HL-60 (cell line): ENCODE measurements around the gene PTPN7.

ENCODE experiments used
- DNase-seq, 2 experiments: peaks; one replicate each; pipeline ENCODE4 v3.0.0-alpha.2; 2010 to 2020; ENCODE audit warnings: low read depth in 1 of 2, low spot score in 1 of 2
- H3K27ac ChIP-seq: fragments of 250-450 bp; sonication (Bioruptor Pico); replicated peaks from 2 replicates; pipeline ENCODE4 v1.5.1; 2020; ENCODE audit warnings: mild to moderate bottlenecking, moderate library complexity
- H3K27me3 ChIP-seq: fragments of 250-450 bp; sonication (Bioruptor Pico); 2 replicates; pipeline ENCODE4 v1.5.1; 2021; ENCODE audit warnings: mild to moderate bottlenecking, moderate library complexity; ENCODE audit not compliant: insufficient read depth, poor library complexity, severe bottlenecking
- H3K4me3 ChIP-seq: replicated peaks from 2 replicates; pipeline ENCODE4 v1.5.1; 2011; ENCODE audit warnings: mild to moderate bottlenecking, control low read depth, low read length; ENCODE audit not compliant: insufficient read depth
- CTCF ChIP-seq: IDR thresholded peaks from one replicate; pipeline ENCODE4 v1.5.1; 2011; ENCODE audit warnings: low read length, control low read depth, inconsistent platforms; ENCODE audit not compliant: insufficient read depth
- GABPA ChIP-seq: IDR thresholded peaks from 2 replicates; pipeline ENCODE4 v1.6.1; 2012; ENCODE audit warnings: low read depth
- POLR2AphosphoS5 ChIP-seq: IDR thresholded peaks from 2 replicates; pipeline ENCODE4 v1.6.1; 2012; ENCODE audit warnings: low read depth
- REST ChIP-seq: IDR thresholded peaks from 2 replicates; pipeline ENCODE4 v1.6.1; 2012; ENCODE audit warnings: low read depth; ENCODE audit not compliant: insufficient replicate concordance
- SPI1 ChIP-seq: IDR thresholded peaks from 2 replicates; pipeline ENCODE4 v1.6.1; 2012; ENCODE audit warnings: low read depth, mild to moderate bottlenecking, borderline replicate concordance
- long read RNA-seq: library from polyadenylated mRNA; unstranded; transcript quantifications from one replicate; pipeline ENCODE4 v2.0.0, GENCODE V29; 2020

The PTPN7 gene
- long read RNA-seq, transcript PTPN7-201 (10 exons, 3,765 nt), result major isoform, 73 of 222 reads
- long read RNA-seq, transcript PTPN7-217 (11 exons, 2,689 nt), result minor isoform, 7 of 222 reads
- long read RNA-seq, transcript PTPN7-202 (9 exons, 3,265 nt), result minor isoform, 34 of 222 reads
- long read RNA-seq, partial matches to known transcripts, result 13 of 222 reads
- long read RNA-seq, other reads (novel, unspliced or antisense), result 88 of 222 reads

DNA sequence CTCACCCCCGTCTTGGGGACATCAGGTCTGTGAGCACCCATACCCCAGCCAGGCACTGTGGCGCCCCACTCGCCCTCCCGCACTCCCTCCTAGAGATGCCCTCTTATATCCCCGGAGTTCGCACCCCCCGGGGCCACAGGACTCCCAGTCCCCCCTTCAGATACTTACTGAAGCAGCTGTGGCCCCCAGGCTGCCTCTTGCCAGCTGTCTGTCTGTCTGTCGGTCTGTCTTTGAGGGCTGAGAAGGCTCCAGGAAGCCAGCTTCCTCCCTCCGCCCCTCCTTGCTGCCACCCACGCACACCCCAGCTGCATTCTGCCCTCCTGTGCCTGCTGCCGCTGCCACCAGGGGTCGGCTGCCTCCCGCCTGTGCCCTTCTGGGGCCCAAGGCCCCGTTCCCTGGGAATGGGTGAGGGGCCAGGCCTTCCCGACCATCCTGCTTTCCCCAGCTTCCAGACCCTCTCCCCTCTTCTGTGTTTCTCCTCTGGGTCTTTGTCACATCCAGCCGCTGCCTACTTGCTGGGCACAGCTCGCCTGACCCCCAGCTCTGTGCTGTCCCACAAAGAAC, at the start of gene PTPN7:
PTPN7 (minus strand) TSS at position 226 of the 564 bp plus-strand sequence. CDS start 1,200 bp downstream, outside the sequence.
- peak; percentile 85 to 90 for DNase-seq
- H3K27me3 ChIP-seq, result no peaks in the 10 kb centered on the region
- H3K27ac ChIP-seq, result peak within 1 kb of the TSS; percentile 97
- peak within 1 kb of the TSS; percentile 56 for H3K4me3 ChIP-seq
- TF ChIP-seq POLR2AphosphoS5, result peak; percentile 73; the same call in 1 of the 2 replicates
- TF ChIP-seq REST, result no peak
- peak; percentile 58; the same call in 1 of the 2 replicates for TF ChIP-seq SPI1
- peak; percentile 72 for TF ChIP-seq CTCF
- no peak for TF ChIP-seq GABPA

- TF ChIP-seq SPI1, result no peak
- no peak for TF ChIP-seq GABPA
- no peak for TF ChIP-seq POLR2AphosphoS5
- no peak for TF ChIP-seq CTCF
- no peak for TF ChIP-seq REST
- Histone ChIP-seq H3K27ac (no peak overlapping the region), H3K27me3 (peaks cover 3% of the 10 kb centered on the region), H3K4me3 (no peak overlapping the region)
- no peak for DNase-seq
Observed at GRCh38 chr1:202208351-202208857, 48.0 kb upstream of the PTPN7 start.

DNA sequence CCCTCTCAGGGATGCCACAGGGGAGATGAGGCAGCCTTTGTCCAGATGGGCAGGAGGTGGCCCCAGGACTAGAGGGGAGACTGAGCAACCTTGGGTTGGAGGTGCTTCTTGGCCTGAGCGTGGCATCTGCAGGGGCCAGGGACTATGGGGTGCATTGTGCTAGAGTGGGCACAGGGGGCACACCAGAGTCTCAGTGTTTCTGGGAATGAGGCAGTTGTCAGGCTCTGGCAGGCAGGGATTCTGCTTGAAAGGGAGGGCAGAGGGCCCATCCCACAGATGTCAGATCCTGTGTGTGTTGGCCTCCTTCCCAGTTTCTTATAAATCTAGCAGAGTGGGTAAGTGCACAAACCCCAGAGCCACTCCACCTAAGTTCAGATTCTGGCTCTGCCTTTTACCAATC, 46.9 kb upstream of the PTPN7 start:
- no peak for TF ChIP-seq REST
- TF ChIP-seq GABPA, result no peak
- TF ChIP-seq SPI1, result no peak
- TF ChIP-seq CTCF, result no peak
- TF ChIP-seq POLR2AphosphoS5, result no peak
- no peak overlapping the region for H3K4me3 ChIP-seq
- H3K27ac ChIP-seq, result no peak overlapping the region
- peaks cover 3% of the 10 kb centered on the region for H3K27me3 ChIP-seq
- DNase-seq, result no peak
